Large intestine (tissue), 1 donor: ENCODE results near the gene ADSS1. TPM values are rescaled to one million over a fixed set of nuclear protein-coding genes. Genes with fewer than 3 reads are reported as not detected.

Experiments used
- polyA plus RNA-seq: library from polyadenylated mRNA; unstranded; fragments of 120-200 nt; gene quantifications from one replicate; pipeline ENCODE4 v1.2.1, GENCODE V29; 2013

The ADSS1 gene
- polyA plus RNA-seq, 1 donor = 6.3 TPM

Other genes with a start within 250 kb of the ADSS1 start
- 0.22 TPM for gene C14orf180, start 144.5 kb upstream of the ADSS1 start, polyA plus RNA-seq
- gene TMEM179, start 119.5 kb upstream of the ADSS1 start, polyA plus RNA-seq = 11.8 TPM
- gene INF2, start 34.6 kb upstream of the ADSS1 start, polyA plus RNA-seq = 64.2 TPM
- 86.4 TPM for gene SIVA1, start 28.9 kb downstream of the ADSS1 start, polyA plus RNA-seq
- 97.5 TPM for gene AKT1, start 71.5 kb downstream of the ADSS1 start, polyA plus RNA-seq
- 6.0 TPM for gene ZBTB42, start 76.9 kb downstream of the ADSS1 start, polyA plus RNA-seq
- gene CEP170B, start 141.0 kb downstream of the ADSS1 start, polyA plus RNA-seq = 30.3 TPM
- gene PLD4, start 200.7 kb downstream of the ADSS1 start, polyA plus RNA-seq = 11.1 TPM